ENCODE data around the gene TRIM44. TPM values are rescaled to one million over a fixed set of nuclear protein-coding genes. Genes with fewer than 3 reads are reported as not detected.

TRIM44 gene
- total and polyA plus RNA-seq, 3 donors from 2014 or later, result 37.1 to 42.3 (median 41.6) TPM

DNA sequence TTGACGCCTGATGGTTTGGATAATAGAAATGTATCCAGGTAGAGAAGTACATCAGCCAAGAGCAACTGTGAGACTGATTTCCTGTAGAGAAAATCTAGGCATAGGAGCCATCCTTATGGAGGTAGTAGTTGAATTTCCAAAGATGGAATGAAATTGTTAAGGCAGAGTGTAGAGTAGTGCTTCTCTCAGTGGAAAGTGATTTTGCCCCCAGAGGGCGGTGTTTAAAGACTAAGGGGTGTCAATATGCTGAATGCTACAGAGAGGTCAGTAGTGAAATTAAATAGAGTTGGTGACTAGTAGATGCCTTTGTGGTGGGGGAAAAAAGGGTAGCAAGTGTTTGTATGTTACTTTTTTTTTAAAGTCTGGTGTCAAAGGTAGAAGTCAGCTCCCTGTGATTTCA is 54.5 kb downstream of the TRIM44 start:
- Histone ChIP-seq H3K9me3 (no peaks in the 10 kb centered on the region), H3K36me3 (ENCODE audit: low read depth, missing control alignments) (no peaks in the 10 kb centered on the region), H3K27me3 (no peaks in the 10 kb centered on the region), H3K4me1 (peaks cover 6% of the 10 kb centered on the region), H3K27ac (no peak overlapping the region), H3K4me3 (no peak overlapping the region)
- intact Hi-C loops (cut with DNase I; ENCODE audit: low total_unique reads), result no loop called here
- 95 to 97% methylated on average over 2 of the region's 2 CpGs for WGBS, 2 donors
- TF ChIP-seq, protein P1, sequence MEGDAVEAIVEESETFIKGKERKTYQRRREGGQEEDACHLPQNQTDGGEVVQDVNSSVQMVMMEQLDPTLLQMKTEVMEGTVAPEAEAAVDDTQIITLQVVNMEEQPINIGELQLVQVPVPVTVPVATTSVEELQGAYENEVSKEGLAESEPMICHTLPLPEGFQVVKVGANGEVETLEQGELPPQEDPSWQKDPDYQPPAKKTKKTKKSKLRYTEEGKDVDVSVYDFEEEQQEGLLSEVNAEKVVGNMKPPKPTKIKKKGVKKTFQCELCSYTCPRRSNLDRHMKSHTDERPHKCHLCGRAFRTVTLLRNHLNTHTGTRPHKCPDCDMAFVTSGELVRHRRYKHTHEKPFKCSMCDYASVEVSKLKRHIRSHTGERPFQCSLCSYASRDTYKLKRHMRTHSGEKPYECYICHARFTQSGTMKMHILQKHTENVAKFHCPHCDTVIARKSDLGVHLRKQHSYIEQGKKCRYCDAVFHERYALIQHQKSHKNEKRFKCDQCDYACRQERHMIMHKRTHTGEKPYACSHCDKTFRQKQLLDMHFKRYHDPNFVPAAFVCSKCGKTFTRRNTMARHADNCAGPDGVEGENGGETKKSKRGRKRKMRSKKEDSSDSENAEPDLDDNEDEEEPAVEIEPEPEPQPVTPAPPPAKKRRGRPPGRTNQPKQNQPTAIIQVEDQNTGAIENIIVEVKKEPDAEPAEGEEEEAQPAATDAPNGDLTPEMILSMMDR (IDR thresholded peaks at IDR 0.05), result no peak
- no peak for TF ChIP-seq POLR2A (IDR thresholded peaks at IDR 0.05)
- no peak for DNase-seq

DNA sequence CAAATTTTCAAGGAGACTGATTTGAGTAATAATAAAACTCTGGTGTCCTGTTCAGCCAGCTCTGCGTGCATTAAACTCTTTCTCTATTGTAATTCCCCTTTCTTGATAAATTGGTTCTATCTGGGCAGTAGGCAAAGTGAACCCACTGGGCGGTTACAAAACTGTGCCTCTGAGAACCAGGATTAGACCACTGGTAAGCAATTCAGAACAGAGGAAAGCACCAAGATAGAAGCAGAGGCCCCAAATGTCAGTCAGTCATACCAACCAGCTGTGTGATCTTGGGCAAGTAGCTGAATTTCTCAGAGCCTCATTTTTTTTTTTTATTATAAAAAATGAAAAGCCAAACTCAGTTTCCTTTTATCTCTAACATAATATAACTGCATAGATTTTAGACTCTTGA is 54.9 kb downstream of the TRIM44 start:
- H3K27me3 ChIP-seq, result no peaks in the 10 kb centered on the region
- DNase-seq, result no peak
- WGBS, 2 donors, result 93 to 94% methylated on average over 2 of the region's 2 CpGs
- TF ChIP-seq, protein P1 (IDR thresholded peaks at IDR 0.05), result no peak
- no peak for TF ChIP-seq POLR2A (IDR thresholded peaks at IDR 0.05)
- no peak overlapping the region for H3K4me3 ChIP-seq
- H3K36me3 ChIP-seq (ENCODE audit: low read depth, missing control alignments), result no peaks in the 10 kb centered on the region
- H3K27ac ChIP-seq, result no peak overlapping the region
- peaks cover 11% of the 10 kb centered on the region for H3K4me1 ChIP-seq
- H3K9me3 ChIP-seq, result no peaks in the 10 kb centered on the region
- intact Hi-C loops (cut with DNase I; ENCODE audit: low total_unique reads), result no loop called here

DNA sequence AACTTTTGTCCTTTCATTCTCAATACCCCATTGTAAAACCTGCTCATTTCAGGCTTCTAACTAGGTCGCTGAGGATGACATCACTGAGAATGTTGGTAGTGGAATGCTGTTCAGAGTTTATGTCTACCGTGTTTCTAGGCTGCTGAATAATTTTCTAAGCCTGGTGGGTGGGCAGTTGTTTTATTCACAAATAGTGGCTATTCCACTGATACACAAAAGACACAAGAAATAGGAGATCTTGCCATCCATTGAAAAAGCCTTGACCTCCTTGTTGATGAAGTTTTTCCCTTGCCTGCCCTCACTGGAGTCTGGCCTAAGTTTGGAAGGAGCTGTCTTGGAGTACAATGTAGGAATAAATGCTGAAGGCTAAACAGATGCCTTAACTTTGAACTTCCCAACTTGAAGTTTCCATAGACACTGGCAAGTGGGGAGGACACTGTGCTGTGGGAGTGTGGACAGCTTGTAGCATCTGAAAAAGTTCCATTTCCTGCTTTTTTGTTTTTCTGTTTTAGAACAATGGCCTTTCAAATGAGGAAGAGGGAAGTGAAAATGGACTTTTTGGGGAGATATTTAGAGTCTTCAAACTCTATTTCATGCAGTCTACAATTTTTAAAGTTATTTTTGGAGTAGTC is 59.2 kb downstream of the TRIM44 start:
- TF ChIP-seq, protein P1 (IDR thresholded peaks at IDR 0.05), result no peak
- no peak for TF ChIP-seq POLR2A (IDR thresholded peaks at IDR 0.05)
- peaks cover 14% of the 10 kb centered on the region for H3K4me1 ChIP-seq
- 48 to 50% methylated on average over 2 of the region's 2 CpGs for WGBS, 2 donors
- no peak overlapping the region for H3K4me3 ChIP-seq
- H3K9me3 ChIP-seq, result no peaks in the 10 kb centered on the region
- no peak for DNase-seq
- intact Hi-C loops (cut with DNase I; ENCODE audit: low total_unique reads), result no loop called here
- H3K27ac ChIP-seq, result peak overlapping the region; percentile 32 to 42
- no peaks in the 10 kb centered on the region for H3K36me3 ChIP-seq (ENCODE audit: low read depth, missing control alignments)
- no peaks in the 10 kb centered on the region for H3K27me3 ChIP-seq

DNA sequence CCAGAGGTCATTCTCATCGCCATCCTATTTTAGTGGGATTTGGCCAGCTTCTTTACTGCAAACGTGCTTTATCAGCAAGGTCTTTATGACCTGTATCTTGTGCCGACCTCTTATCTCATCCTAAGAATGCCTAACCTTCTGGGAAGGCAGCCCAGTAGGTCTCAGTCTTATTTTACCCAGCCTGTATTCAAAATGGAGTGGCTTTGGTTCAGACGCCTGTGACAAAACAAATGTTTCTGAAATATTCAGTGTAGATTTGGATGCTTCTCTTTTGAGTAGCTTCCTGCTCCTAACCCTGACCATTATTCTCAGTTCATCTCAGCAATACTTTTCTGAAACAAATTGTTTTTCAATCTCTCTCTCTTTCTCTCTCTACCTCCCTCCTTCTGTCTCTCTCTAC is 60.1 kb downstream of the TRIM44 start:
- peak overlapping the region in 1 of 2 donors; percentile 42 for H3K27ac ChIP-seq
- peaks cover 14% of the 10 kb centered on the region for H3K4me1 ChIP-seq
- intact Hi-C loops (cut with DNase I; ENCODE audit: low total_unique reads), result no loop called here
- no peaks in the 10 kb centered on the region for H3K9me3 ChIP-seq
- no peak overlapping the region for H3K4me3 ChIP-seq
- no peak for DNase-seq
- no peaks in the 10 kb centered on the region for H3K27me3 ChIP-seq
- H3K36me3 ChIP-seq (ENCODE audit: low read depth, missing control alignments), result no peaks in the 10 kb centered on the region
- WGBS, 2 donors, result 48 to 52% methylated on average over 4 of the region's 4 CpGs
- TF ChIP-seq, protein P1 (IDR thresholded peaks at IDR 0.05), result no peak
- no peak for TF ChIP-seq POLR2A (IDR thresholded peaks at IDR 0.05)

DNA sequence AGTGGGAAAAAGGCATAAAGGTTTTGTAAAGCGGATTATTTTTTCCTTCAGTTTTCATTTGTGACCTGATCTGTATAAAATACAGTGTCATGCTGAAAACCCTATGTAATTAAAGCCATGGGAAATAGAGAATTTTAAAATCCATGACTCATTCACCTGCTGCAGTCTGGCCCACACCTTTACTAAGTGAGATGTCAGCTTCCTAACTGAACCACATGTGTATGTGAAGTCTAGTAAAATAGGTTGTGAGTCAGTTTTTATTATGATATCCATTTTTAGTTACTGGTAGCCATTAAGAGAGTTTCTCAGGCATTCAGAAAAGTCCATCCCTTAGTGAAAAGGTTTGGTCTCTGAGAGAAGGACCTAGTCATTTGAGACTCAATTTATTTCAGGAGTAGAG is 60.9 kb downstream of the TRIM44 start:
- H3K4me1 ChIP-seq, result peaks cover 14% of the 10 kb centered on the region
- WGBS, 2 donors, result 94 to 96% methylated on average over 1 of the region's 1 CpG
- no peak overlapping the region for H3K4me3 ChIP-seq
- no peak for DNase-seq
- TF ChIP-seq, protein P1 (IDR thresholded peaks at IDR 0.05), result no peak
- TF ChIP-seq POLR2A (IDR thresholded peaks at IDR 0.05), result no peak
- intact Hi-C loops (cut with DNase I; ENCODE audit: low total_unique reads), result no loop called here
- H3K27ac ChIP-seq, result no peak overlapping the region
- no peaks in the 10 kb centered on the region for H3K9me3 ChIP-seq
- no peaks in the 10 kb centered on the region for H3K27me3 ChIP-seq
- H3K36me3 ChIP-seq (ENCODE audit: low read depth, missing control alignments), result no peaks in the 10 kb centered on the region

All from testis (tissue), 3 donors.